MM.1S (cell line): Measurements from ENCODE around the gene AKAP9.

Source experiments
- EZH2phosphoT487 ChIP-seq: fragments of 300-600 bp; sonication (generic); IDR thresholded peaks from 2 replicates; pipeline ENCODE4 v1.6.1; 2018; ENCODE audit warnings: antibody characterized with exemption, low read length
- TF ChIP-seq, protein P1 (sequence below): fragments of 300-600 bp; sonication (generic); IDR thresholded peaks from 2 replicates; pipeline ENCODE4 v1.5.1; 2016; ENCODE audit warnings: antibody characterized with exemption, low read length, mixed read lengths

GRCh38 chr7:91892099-91892705 lies 48.5 kb upstream of the AKAP9 start:
- TF ChIP-seq, protein P1, sequence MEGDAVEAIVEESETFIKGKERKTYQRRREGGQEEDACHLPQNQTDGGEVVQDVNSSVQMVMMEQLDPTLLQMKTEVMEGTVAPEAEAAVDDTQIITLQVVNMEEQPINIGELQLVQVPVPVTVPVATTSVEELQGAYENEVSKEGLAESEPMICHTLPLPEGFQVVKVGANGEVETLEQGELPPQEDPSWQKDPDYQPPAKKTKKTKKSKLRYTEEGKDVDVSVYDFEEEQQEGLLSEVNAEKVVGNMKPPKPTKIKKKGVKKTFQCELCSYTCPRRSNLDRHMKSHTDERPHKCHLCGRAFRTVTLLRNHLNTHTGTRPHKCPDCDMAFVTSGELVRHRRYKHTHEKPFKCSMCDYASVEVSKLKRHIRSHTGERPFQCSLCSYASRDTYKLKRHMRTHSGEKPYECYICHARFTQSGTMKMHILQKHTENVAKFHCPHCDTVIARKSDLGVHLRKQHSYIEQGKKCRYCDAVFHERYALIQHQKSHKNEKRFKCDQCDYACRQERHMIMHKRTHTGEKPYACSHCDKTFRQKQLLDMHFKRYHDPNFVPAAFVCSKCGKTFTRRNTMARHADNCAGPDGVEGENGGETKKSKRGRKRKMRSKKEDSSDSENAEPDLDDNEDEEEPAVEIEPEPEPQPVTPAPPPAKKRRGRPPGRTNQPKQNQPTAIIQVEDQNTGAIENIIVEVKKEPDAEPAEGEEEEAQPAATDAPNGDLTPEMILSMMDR, result no peak
- no peak for TF ChIP-seq EZH2phosphoT487
